ENCODE results near the gene CPXM2.

CPXM2 gene

GRCh38 chr10:123890226-123890625, 1.4 kb downstream of the CPXM2 start:
- Histone ChIP-seq H3K9ac (no peak overlapping the region), H3K4me1 (ENCODE audit: low read depth, poor library complexity, severe bottlenecking) (no peaks in the 10 kb centered on the region), H3K27ac (no peak overlapping the region), H3K4me3 (IDR thresholded peaks at IDR 0.05; ENCODE audit: insufficient read depth, low read depth, low read length) (no peak overlapping the region), H4K20me1 (ENCODE audit: insufficient read depth) (no peaks in the 10 kb centered on the region), H3K4me2 (no peak overlapping the region), H3K79me2 (ENCODE audit: insufficient read depth, low read depth) (no peaks in the 10 kb centered on the region), H2AFZ (ENCODE audit: low read depth) (no peak overlapping the region), H3K27me3 (ENCODE audit: insufficient read depth, low read depth) (no peaks in the 10 kb centered on the region), H3K36me3 (ENCODE audit: insufficient read depth) (no peaks in the 10 kb centered on the region)
- TF ChIP-seq, protein P1, sequence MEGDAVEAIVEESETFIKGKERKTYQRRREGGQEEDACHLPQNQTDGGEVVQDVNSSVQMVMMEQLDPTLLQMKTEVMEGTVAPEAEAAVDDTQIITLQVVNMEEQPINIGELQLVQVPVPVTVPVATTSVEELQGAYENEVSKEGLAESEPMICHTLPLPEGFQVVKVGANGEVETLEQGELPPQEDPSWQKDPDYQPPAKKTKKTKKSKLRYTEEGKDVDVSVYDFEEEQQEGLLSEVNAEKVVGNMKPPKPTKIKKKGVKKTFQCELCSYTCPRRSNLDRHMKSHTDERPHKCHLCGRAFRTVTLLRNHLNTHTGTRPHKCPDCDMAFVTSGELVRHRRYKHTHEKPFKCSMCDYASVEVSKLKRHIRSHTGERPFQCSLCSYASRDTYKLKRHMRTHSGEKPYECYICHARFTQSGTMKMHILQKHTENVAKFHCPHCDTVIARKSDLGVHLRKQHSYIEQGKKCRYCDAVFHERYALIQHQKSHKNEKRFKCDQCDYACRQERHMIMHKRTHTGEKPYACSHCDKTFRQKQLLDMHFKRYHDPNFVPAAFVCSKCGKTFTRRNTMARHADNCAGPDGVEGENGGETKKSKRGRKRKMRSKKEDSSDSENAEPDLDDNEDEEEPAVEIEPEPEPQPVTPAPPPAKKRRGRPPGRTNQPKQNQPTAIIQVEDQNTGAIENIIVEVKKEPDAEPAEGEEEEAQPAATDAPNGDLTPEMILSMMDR (conservative IDR thresholded peaks at IDR 0.05; ENCODE audit: low read depth, low read length) = no peak

DNA sequence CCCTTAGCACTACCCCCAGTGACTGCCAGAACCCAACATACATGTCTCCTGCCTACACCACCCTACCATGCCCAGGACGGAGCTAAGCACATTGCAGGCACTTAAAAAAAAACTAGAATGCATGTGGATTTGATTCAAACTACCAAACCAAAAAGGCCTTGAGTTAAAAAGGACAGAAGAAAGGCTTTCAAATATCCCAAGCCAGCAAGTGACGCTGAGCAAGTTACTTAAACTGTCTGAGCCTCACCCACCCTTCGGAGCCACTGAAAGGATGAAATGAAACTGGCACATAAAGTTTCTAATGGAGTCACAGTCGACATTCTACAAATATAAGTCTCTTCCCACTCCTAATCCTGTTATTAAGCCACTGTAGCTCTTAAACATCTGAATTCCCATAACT, 1.8 kb downstream of the CPXM2 start:
- Histone ChIP-seq H3K4me2 (no peak overlapping the region), H3K27ac (no peak overlapping the region), H4K20me1 (ENCODE audit: insufficient read depth) (no peaks in the 10 kb centered on the region), H3K36me3 (ENCODE audit: insufficient read depth) (no peaks in the 10 kb centered on the region), H2AFZ (ENCODE audit: low read depth) (no peak overlapping the region), H3K9ac (no peak overlapping the region), H3K27me3 (ENCODE audit: insufficient read depth, low read depth) (no peaks in the 10 kb centered on the region), H3K79me2 (ENCODE audit: insufficient read depth, low read depth) (no peaks in the 10 kb centered on the region), H3K4me1 (ENCODE audit: low read depth, poor library complexity, severe bottlenecking) (no peaks in the 10 kb centered on the region), H3K4me3 (IDR thresholded peaks at IDR 0.05; ENCODE audit: insufficient read depth, low read depth, low read length) (no peak overlapping the region)
- TF ChIP-seq, protein P1 (conservative IDR thresholded peaks at IDR 0.05; ENCODE audit: low read depth, low read length) = no peak

- Histone ChIP-seq H3K4me1 (ENCODE audit: low read depth, poor library complexity, severe bottlenecking) (no peaks in the 10 kb centered on the region), H4K20me1 (ENCODE audit: insufficient read depth) (no peaks in the 10 kb centered on the region), H3K27me3 (ENCODE audit: insufficient read depth, low read depth) (no peaks in the 10 kb centered on the region), H3K79me2 (ENCODE audit: insufficient read depth, low read depth) (no peaks in the 10 kb centered on the region), H3K27ac (no peak overlapping the region), H3K9ac (no peak overlapping the region), H3K4me3 (IDR thresholded peaks at IDR 0.05; ENCODE audit: insufficient read depth, low read depth, low read length) (no peak overlapping the region), H3K4me2 (no peak overlapping the region), H2AFZ (ENCODE audit: low read depth) (no peak overlapping the region), H3K36me3 (ENCODE audit: insufficient read depth) (no peaks in the 10 kb centered on the region)
- TF ChIP-seq, protein P1 (conservative IDR thresholded peaks at IDR 0.05; ENCODE audit: low read depth, low read length) = no peak
Observed at GRCh38 chr10:123888751-123889150, 2.9 kb downstream of the CPXM2 start.

- H3K4me1 ChIP-seq (ENCODE audit: low read depth, poor library complexity, severe bottlenecking) = no peaks in the 10 kb centered on the region
- no peak overlapping the region for H3K4me3 ChIP-seq (IDR thresholded peaks at IDR 0.05; ENCODE audit: insufficient read depth, low read depth, low read length)
- H2AFZ ChIP-seq (ENCODE audit: low read depth) = no peak overlapping the region
- no peaks in the 10 kb centered on the region for H3K79me2 ChIP-seq (ENCODE audit: insufficient read depth, low read depth)
- no peaks in the 10 kb centered on the region for H4K20me1 ChIP-seq (ENCODE audit: insufficient read depth)
- H3K27me3 ChIP-seq (ENCODE audit: insufficient read depth, low read depth) = no peaks in the 10 kb centered on the region
- H3K9ac ChIP-seq = no peak overlapping the region
- H3K27ac ChIP-seq = no peak overlapping the region
- H3K4me2 ChIP-seq = no peak overlapping the region
- H3K36me3 ChIP-seq (ENCODE audit: insufficient read depth) = no peaks in the 10 kb centered on the region
- TF ChIP-seq, protein P1 (conservative IDR thresholded peaks at IDR 0.05; ENCODE audit: low read depth, low read length) = no peak
Observed at GRCh38 chr10:123888256-123888655, 3.4 kb downstream of the CPXM2 start.

Measured in KMS-11 (cell line).